Aorta (tissue), 5 donors: Measurements from ENCODE around the gene TXLNG. TPM values are rescaled to one million over a fixed set of nuclear protein-coding genes. Genes with fewer than 3 reads are reported as not detected.
"Not testable (repeated sequence)": the region's sequence is repeated elsewhere in the genome, so short reads cannot be mapped to it uniquely, and the experiment has no call there.

ENCODE experiments used
- ATAC-seq: fragments of 200-7000 bp; cut with Tn5 transposase; one replicate; pipeline ENCODE4 v1.9.1; 2022; ENCODE audit warnings: moderate library complexity; ENCODE audit not compliant: low FRiP score
- DNase-seq, 2 donors: peaks; one replicate each; pipeline ENCODE4 v3.0.0-alpha.2; 2020
- H3K27ac ChIP-seq, 2 donors: one replicate each; pipeline ENCODE4 v1.5.1; 2013; ENCODE audit warnings: low read length in 2 of 2, mild to moderate bottlenecking in 2 of 2, moderate library complexity in 2 of 2, control low read depth in 1 of 2, inconsistent platforms in 1 of 2, low read depth in 1 of 2
- H3K27me3 ChIP-seq, 2 donors: one replicate each; pipeline ENCODE4 v1.6.1; 2013; ENCODE audit warnings: control low read depth in 1 of 2, low read length in 1 of 2, mild to moderate bottlenecking in 1 of 2, moderate library complexity in 1 of 2; ENCODE audit not compliant: insufficient read depth in 2 of 2, control insufficient read depth in 1 of 2
- H3K36me3 ChIP-seq, 2 donors: one replicate each; pipeline ENCODE4 v1.6.1; 2013; ENCODE audit warnings: control low read depth in 1 of 2, low read length in 1 of 2, mild to moderate bottlenecking in 1 of 2; ENCODE audit not compliant: insufficient read depth in 2 of 2, control insufficient read depth in 1 of 2
- H3K4me1 ChIP-seq, 2 donors: one replicate each; pipeline ENCODE4 v1.6.1; 2013; ENCODE audit warnings: low read length in 2 of 2, control low read depth in 1 of 2, mild to moderate bottlenecking in 1 of 2, moderate library complexity in 1 of 2; ENCODE audit not compliant: insufficient read depth in 2 of 2, control insufficient read depth in 1 of 2
- H3K4me3 ChIP-seq, 2 donors: one replicate each; pipeline ENCODE4 v1.5.1; 2013; ENCODE audit warnings: low read length in 2 of 2, control low read depth in 1 of 2, mild to moderate bottlenecking in 1 of 2
- H3K9me3 ChIP-seq: one replicate; pipeline ENCODE4 v1.6.1; 2013; ENCODE audit warnings: mild to moderate bottlenecking, low read length; ENCODE audit not compliant: control insufficient read depth
- WGBS, 2 donors: extraction: QIAGEN DNeasy Blood & Tissue Kit; methylation state at CpG; one replicate each; pipeline ENCODE4 v1.1.7; 2013; 5-methylcytosine and 5-hydroxymethylcytosine counted together
- intact Hi-C, 2 donors: fragments of 100-400 bp; cut with DNase I; formaldehyde crosslinking; loops; one replicate each; pipeline versions ENCODE4 v1.14.2 to v1.15.0; 2022
- polyA plus RNA-seq, 2 donors: library from polyadenylated mRNA; stranded (reverse); fragments of 200-250 nt; gene quantifications; one replicate each; pipeline ENCODE4 v1.2.3, GENCODE V29; 2013
- total RNA-seq, 2 donors: library from RNA; stranded (reverse); fragmentation: NEBNext Ultra II Directional; extraction: Animal tissue kit (Norgen Biotek cat#: 25700); gene quantifications; one replicate each; pipeline ENCODE4 v1.2.1, GENCODE V29; 2021
- donor health status: healthy with polysubstance abuse.
- donor health status: Bipolar disorder and iron deficiency.
- donor health status: DM: no; HTN: no; CAD: no.
- donor health status: DM: no; HTN: no; CAD: no.
- donor health status: DM: yes; HTN: yes; CAD: no.

Gene TXLNG
- total and polyA plus RNA-seq, 4 donors, result 3.6 to 11.8 (median 10.3) TPM

DNA sequence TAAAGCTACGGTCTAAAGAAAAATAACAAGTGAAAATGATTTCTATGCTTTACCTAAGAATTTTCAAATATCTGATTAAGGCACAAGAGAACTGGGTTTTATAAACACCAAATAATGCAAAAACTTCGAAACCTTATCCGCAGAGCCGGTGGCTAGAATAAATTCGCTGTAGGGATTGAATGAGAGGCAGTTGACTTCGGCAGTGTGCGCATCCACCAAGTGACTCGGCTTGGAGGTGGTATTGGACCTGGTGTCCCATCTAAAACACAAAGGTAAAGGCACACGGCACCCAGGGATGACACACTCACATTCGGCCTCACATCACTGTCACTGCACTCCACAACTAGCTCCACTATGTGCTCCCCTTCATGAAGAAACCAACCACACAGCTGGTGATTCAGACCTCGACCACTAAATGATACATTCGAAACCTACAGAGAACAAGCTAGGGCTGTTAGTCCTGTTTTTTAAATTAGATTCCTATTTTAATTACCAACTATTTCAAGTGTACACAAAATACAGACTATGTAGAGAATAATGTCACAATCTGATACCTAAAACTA, 66.4 kb downstream of the TXLNG start:
- intact Hi-C loops, result no loop called here
- 84 to 96% methylated on average over 12 of the region's 12 CpGs for WGBS, 2 donors
- DNase-seq (no peak), ATAC-seq (no peak)
- no peaks in the 10 kb centered on the region for H3K9me3 ChIP-seq
- H3K27ac ChIP-seq, result no peak overlapping the region
- H3K27me3 ChIP-seq, result no peaks in the 10 kb centered on the region
- H3K4me3 ChIP-seq, result no peak overlapping the region
- H3K4me1 ChIP-seq, result no peaks in the 10 kb centered on the region
- peaks cover 0 to 7% of the 10 kb centered on the region in 2 donors for H3K36me3 ChIP-seq

DNA sequence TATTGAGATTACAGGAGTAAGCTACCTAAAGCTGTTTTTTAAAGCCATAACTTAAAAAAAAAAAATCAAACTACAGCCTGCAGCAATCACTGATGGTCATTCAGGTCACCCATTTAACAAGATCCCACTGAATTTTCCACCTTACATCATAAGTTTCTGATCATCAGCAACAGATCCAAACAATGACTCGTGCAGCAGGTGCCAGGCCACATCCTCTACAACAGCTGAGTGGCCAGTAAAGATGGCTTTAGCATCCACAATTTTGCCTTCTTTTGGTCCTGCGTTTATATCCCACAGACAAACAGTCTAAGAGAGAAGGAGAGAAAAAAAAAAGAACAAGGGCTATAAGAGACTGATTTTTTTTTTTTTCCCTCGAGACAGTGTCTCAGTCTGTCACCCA, 67.3 kb downstream of the TXLNG start:
- WGBS, 2 donors, result 81 to 97% methylated on average over 3 of the region's 3 CpGs
- intact Hi-C loops, result no loop called here
- Histone ChIP-seq H3K27ac (no peak overlapping the region), H3K4me3 (no peak overlapping the region), H3K4me1 (no peaks in the 10 kb centered on the region), H3K27me3 (no peaks in the 10 kb centered on the region), H3K9me3 (no peaks in the 10 kb centered on the region), H3K36me3 (peaks cover 0 to 7% of the 10 kb centered on the region in 2 donors)
- DNase-seq, result no peak
- no peak for ATAC-seq

DNA sequence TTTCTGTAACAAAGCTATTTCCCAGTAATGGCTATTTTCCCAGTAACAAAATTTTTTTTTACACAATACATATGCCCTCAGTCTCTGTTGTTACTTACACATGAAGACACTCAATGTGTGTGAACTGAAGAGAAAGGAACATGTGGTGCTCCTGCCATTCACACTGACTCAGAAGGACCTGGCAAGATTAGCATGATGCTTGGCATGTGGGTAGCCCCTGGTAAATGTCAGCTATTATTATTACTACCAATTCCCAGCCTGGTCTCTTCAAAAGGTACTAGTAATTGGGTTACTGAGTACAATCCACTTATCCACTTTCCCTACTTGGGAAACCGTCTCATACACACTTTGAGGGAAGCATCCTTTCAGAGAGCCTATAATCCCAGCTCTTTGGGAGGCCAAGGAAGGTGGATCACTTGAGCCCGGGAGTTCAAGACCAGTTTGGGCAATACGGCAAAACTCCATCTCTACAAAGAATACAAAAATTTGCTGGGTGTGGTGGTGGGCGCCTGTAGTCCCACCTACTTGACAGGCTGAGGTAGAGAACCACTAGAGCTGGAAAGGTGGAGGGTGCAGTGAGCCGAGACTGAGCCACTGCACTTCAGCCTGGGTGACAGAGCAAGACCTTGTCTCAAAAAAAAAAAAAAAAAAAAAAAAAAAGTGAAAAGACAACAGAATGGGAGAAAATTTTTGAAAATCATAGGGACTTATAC, 69.3 kb downstream of the TXLNG start:
- intact Hi-C loops, result no loop called here
- no peaks in the 10 kb centered on the region for H3K27me3 ChIP-seq
- H3K4me3 ChIP-seq, result no peak overlapping the region
- no peaks in the 10 kb centered on the region for H3K9me3 ChIP-seq
- H3K4me1 ChIP-seq, result no peaks in the 10 kb centered on the region
- ATAC-seq, result no peak
- DNase-seq, result no peak
- H3K36me3 ChIP-seq, result peaks cover 2 to 7% of the 10 kb centered on the region in 2 donors
- no peak overlapping the region for H3K27ac ChIP-seq
- WGBS, 2 donors, result 97% methylated on average over 5 of the region's 5 CpGs

DNA sequence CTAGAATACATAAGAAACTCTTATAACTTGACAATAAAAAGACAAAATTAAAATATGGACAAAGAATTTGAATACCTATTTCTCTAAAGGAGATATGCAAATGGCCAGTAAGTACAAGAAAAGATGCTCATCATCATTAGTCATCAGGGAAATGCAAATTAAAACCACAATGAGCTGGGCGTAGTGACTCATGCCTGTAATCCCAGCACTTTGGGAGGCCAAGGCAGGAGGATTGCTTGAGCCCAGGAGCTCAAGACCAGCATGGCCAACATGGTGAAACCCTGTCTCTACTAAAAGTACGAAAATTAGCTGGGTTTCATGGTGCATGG, 69.8 kb downstream of the TXLNG start:
- intact Hi-C loops, H3K9me3 ChIP-seq, DNase-seq, H3K4me3 ChIP-seq, ATAC-seq, H3K27me3 ChIP-seq, H3K4me1 ChIP-seq, H3K27ac ChIP-seq, H3K36me3 ChIP-seq: not testable (repeated sequence)
- WGBS, 2 donors, result 91% methylated on average over 2 of the region's 2 CpGs

DNA sequence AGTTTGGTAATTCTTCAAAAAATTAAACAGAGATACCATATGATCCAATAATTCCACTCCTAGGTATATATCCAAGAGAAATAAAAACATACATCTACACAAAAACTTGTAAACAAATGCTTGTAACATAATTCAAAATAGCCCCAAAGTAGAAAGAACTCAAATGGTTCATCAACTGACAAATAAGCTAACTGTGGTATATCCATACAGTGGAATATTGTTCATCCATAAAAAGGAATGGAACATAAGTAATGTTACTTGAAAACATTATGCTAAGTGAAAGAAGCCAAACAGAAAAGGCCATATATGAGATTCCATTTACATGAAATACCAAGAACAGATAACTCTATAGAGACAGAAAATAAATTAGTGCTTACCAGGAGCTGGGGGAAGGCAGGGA, 70.5 kb downstream of the TXLNG start:
- Histone ChIP-seq H3K36me3 (peaks cover 2 to 7% of the 10 kb centered on the region in 2 donors), H3K27me3 (no peaks in the 10 kb centered on the region), H3K9me3 (no peaks in the 10 kb centered on the region), H3K27ac (no peak overlapping the region), H3K4me3 (no peak overlapping the region), H3K4me1 (no peaks in the 10 kb centered on the region)
- no peak for DNase-seq
- ATAC-seq, result no peak
- intact Hi-C loops, result no loop called here

DNA sequence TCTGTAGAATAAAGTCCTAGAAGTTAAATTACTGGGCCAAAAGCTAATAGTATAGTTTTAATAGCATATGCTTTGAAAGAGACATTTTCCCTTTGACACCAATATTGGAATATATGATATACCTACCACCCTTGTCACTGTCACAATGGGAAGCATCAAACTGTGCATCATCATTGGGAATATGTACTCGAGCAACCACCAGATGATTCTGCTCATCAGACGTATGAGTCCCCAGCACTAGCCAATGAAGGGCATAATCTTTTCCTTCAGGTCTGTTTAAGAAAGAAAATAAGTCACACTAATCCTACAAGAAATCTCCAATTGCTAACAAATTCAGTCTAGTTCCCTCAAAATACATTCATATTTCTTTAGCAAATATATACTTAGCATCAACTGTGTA, 76.6 kb downstream of the TXLNG start:
- Histone ChIP-seq H3K27ac (no peak overlapping the region), H3K9me3 (no peaks in the 10 kb centered on the region), H3K36me3 (peaks cover 0 to 2% of the 10 kb centered on the region in 2 donors), H3K27me3 (no peaks in the 10 kb centered on the region), H3K4me3 (no peak overlapping the region), H3K4me1 (no peaks in the 10 kb centered on the region)
- DNase-seq (no peak), ATAC-seq (no peak)
- WGBS, 2 donors, result 56 to 75% methylated on average over 2 of the region's 2 CpGs
- intact Hi-C loops, result no loop called here

DNA sequence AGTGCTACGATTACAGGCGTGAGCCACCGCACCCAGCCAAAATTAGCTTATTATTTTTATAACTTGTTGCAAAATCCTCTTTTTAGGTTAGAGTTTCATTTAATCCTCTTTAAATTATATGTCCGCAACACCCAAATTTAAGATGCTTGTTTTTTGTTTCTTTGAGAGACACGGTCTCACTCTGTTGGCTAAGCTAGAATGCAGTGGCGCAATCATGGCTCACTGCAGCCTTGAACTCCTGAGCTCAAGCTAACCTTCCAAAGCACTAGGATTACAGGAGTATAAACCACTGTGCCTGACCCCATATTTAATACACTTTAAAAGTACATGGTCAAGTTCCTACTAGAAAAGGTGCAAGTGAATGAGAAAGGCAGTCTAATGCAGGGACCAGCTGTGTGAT, 81.7 kb downstream of the TXLNG start:
- WGBS, 2 donors, result 85 to 92% methylated on average over 6 of the region's 6 CpGs
- no peak for ATAC-seq

DNA sequence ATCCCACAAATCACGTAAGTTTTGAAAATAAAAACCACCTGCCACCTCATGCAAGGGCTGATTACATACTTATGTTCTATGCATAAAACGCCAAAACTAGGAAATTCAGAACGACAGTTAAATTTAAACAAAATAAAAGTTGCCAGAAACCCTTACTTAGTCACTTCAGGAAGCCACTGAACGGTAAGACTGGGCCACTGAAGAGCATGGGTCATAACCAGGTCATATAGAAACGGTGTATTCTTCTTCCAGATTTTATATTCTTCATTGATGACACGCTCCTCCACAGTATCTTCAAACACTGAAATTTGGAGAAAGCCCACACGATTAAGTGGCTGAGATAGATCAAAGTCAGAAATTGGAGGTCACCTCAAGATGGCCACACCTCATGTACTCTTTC, 82.7 kb downstream of the TXLNG start:
- intact Hi-C loops, result no loop called here
- Histone ChIP-seq H3K4me1 (no peaks in the 10 kb centered on the region), H3K27ac (peak overlapping the region in 1 of 2 donors; percentile 82), H3K27me3 (no peaks in the 10 kb centered on the region), H3K9me3 (no peaks in the 10 kb centered on the region), H3K4me3 (peak overlapping the region; percentile 87 to 92), H3K36me3 (no peaks in the 10 kb centered on the region)
- no peak for DNase-seq
- 2 to 46% methylated on average over 7 of the region's 7 CpGs for WGBS, 2 donors
- ATAC-seq, result no peak

More for the DNA sequence above, 81.7 kb downstream of the TXLNG start:
- no peaks in the 10 kb centered on the region for H3K27me3 ChIP-seq
- H3K4me1 ChIP-seq, result no peaks in the 10 kb centered on the region
- no peak overlapping the region for H3K4me3 ChIP-seq
- H3K9me3 ChIP-seq, result no peaks in the 10 kb centered on the region
- no peaks in the 10 kb centered on the region for H3K36me3 ChIP-seq
- DNase-seq, result no peak
- H3K27ac ChIP-seq, result no peak overlapping the region
- intact Hi-C loops, result no loop called here

DNA sequence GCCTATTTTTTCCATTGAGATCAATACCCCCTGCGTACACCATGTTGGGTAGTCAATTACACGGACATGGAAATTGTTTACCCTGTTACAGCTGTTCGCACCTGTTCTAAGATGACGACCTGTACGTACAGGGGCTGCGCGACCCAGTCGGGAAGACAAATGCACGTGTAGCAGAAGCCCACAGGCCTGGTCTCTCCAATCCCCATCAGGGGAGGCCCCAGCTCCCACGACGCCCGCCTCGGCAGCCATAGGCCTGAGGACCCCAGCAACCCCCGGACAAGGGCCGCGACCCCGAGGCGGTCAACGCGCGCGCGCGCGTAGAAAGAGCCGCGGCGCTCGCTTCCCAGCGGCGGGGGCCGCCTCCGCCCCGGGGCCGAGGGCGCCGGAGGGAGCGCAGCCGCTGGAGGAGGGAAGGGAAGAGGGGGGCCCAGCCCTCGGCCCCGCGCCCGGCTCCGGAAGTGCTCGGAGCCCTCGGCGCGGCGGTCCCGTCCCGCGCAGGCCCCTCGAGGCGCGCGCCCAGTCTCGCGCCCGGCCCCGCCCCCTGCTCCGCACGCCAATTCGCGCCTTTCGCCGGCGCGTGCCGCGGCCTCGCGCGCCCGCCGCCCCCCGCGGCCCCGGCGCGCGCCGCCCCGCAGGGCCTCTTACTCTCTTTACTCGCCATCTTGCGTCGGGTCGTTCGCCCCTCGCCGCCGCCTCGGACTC, 83.3 kb downstream of the TXLNG start:
- WGBS, 2 donors, result 0 to 3% methylated on average over 49 to 92 of the region's 92 CpGs
- H3K36me3 ChIP-seq, result no peaks in the 10 kb centered on the region
- H3K27me3 ChIP-seq, result no peaks in the 10 kb centered on the region
- no peaks in the 10 kb centered on the region for H3K4me1 ChIP-seq
- no peaks in the 10 kb centered on the region for H3K9me3 ChIP-seq
- H3K27ac ChIP-seq, result peak overlapping the region; percentile 73 to 82
- intact Hi-C loops, result loop anchor here in 1 of 2 donors (2.0 to 5.0 kb wide), 2 partner anchors 32 to 83 kb away; partner anchors contain the start of gene TXLNG
- ATAC-seq (peak; percentile 16), DNase-seq (peak in 1 of 2 donors; percentile 60)
- H3K4me3 ChIP-seq, result peak overlapping the region; percentile 87 to 92
